COR-L47 (cell line): ENCODE results near the gene ZNF177.
"Not testable (repeated sequence)": the region's sequence is repeated elsewhere in the genome, so short reads cannot be mapped to it uniquely, and the experiment has no call there.

Experiments
- DNase-seq: peaks from one replicate; lab custom pipeline; 2025; lab: John Stamatoyannopoulos, UW

ZNF177 gene

DNA sequence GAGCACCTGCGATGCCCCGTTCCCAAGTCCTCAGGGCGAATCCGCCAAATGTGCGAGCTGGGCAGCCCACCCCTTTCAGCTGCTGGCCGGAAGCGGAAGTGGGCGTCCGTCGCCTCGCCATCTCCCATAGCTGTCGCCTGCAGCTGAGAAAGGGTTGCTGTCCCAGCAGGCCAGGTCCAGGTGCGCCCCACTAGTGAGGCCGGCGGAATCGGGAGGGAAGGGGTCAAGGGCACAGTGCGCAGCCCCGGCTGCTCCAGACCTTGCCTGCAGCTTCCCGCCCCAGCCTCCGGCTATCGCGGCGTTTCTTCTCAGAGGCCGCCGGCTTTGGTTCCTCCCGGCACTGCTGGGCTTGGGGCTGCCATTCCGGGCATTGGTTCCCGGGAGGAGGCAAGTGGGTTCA lies at the start of gene ZNF177:
TSS of gene ZNF177 (plus strand) at position 109 of the 400 bp plus-strand sequence. CDS start 15,299 bp downstream, outside the sequence.
- DNase-seq = no peak

- no peak for DNase-seq
Measured at GRCh38 chr19:9313756-9314155, 49.1 kb upstream of the ZNF177 start.

GRCh38 chr19:9321338-9321737 lies 41.5 kb upstream of the ZNF177 start:
- DNase-seq = no peak

DNA sequence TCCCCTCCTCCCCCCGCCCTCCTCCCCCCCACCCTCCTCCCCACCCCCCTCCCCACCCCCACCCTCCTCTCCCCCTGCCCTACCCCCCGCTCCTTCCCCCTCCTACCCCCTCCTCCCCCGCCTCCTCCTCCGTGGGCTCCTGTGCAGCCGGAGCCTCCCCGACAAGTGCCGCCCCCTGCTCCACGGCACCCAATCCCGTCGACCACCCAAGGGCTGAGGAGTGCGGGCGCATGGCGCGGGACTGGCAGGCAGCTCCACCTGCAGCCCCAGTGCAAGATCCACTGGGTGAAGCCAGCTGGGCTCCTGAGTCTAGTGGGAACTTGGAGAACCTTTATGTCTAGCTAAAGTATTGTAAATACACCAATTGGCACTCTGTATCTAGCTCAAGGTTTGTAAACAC lies 41.1 kb upstream of the ZNF177 start:
- not testable (repeated sequence) for DNase-seq

GRCh38 chr19:9322201-9322600 lies 40.6 kb upstream of the ZNF177 start:
- not testable (repeated sequence) for DNase-seq

- peak; percentile 81 for DNase-seq
Measured at GRCh38 chr19:9323557-9323918, 39.3 kb upstream of the ZNF177 start.

DNA sequence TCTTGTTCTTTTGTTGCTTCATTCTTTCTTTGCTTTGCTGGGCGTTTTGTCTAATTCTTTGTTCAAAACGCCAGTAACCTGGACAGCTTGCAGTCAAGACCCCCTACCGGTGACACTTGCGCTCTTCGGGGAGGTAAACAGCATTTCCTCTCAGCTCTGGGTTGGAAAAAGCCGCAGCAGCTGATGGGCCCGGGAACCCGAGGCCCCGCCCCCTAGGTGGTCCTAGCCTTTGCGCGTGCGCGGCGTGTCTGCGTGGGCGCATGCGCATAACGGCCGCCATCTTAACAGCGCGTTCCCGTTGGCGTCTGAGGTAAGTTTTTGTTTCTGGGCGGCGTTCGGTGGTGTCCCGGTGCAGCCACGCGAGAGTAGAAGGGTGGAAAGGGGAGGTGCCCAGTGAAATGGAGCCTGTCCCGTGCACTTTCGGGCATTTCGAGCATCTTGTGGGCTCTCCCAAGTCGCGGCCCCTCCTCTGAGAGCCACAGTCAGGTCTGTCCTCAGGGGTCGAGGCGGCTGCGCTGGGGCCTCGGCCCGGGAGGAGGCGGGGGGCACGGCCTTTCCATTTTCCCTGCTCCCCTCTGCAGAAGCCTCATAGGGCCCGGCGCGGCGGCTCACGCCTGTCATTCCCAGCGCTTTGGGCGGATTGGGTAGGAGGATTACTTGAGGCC lies 38.8 kb upstream of the ZNF177 start, which contains the start of gene ZNF559:
TSS of gene ZNF559 (plus strand) at position 261 of the 665 bp plus-strand sequence. CDS start 14,371 bp downstream, outside the sequence.
- DNase-seq = peak; percentile 92

DNA sequence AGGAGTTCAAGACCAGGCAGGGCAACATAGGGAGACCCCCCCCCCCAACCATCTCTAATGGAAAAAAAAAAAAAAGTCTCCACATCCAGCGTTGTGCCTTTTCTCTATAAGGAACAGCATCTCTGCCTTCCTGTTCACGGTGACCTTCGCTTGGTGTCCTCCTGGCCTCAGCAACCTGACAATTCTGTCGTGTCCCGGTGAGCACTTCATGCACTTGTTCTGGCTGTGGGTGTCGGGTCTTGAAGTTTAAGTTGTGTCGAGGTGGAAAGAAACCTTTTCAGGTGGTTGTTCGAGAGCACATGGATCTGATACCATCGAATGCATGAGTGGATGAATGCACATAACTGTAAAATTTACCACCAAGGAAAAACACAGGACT lies 38.2 kb upstream of the ZNF177 start:
- no peak for DNase-seq

DNA sequence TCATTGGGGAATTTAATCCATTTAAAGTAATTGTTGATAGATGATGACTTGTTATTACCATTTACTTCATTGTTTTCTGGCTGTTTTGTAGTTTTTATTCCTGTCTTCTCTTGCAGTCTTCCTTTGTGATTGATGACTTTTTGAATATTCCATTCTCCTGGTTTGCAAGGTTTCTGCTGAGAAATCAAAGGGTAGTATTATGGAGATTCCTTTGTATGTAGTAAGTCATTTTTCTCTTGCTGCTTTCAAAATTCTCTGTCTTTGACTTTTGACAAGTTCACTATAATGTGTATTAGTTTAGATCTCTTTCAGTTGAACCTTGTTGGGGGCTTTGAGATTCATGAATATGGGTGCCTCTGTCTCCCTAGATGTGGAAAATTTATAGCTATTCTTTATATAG lies 32.8 kb upstream of the ZNF177 start:
- no peak for DNase-seq

GRCh38 chr19:9342610-9343304 lies 20.1 kb upstream of the ZNF177 start:
- no peak for DNase-seq

GRCh38 chr19:9345005-9345404 lies 17.8 kb upstream of the ZNF177 start:
- no peak for DNase-seq

- DNase-seq = no peak
Measured at GRCh38 chr19:9348253-9348652, 14.6 kb upstream of the ZNF177 start.

DNA sequence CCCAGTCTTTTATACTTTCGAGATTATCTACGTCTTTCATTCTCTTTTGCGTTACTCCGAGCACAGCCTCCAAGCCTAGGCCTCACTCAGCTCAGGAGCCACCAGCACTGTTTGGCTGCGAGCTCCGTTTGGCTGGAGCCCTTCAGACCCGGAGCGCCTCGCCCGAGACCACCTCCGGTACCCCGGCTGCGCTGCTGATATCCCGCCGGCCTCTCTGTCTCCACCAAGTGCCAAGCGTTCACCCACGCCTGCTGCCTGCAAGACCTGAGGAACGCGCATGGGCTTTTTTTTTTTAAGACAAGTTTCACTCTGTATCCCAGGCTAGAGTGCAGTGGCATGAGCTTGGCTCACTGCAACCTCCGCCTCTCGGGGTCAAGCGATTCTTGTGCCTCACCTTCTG lies 14.1 kb upstream of the ZNF177 start:
- DNase-seq = no peak

DNA sequence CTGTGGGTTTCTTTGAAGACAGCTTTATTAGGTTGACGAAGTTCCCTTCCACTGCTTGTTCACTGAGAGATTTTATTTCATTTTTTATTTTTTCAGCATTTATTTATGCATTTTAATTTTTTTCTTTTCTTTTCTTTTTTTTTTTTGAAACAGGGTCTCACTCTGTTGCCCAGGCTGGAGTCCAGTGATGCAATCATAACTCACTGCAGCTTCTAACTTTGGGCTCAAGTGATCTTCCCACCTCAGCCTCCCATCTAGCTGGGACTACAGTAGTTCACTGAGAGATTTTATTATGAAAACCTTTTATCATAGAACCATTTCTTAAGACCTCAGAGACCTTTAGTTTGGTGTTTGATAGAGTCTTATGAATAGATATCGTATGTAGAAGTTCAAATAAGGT lies 10.3 kb upstream of the ZNF177 start:
- DNase-seq = no peak

- DNase-seq = no peak
Measured at GRCh38 chr19:9353011-9353410, 9.8 kb upstream of the ZNF177 start.

- DNase-seq = no peak
Measured at GRCh38 chr19:9354651-9355050, 8.2 kb upstream of the ZNF177 start.

DNA sequence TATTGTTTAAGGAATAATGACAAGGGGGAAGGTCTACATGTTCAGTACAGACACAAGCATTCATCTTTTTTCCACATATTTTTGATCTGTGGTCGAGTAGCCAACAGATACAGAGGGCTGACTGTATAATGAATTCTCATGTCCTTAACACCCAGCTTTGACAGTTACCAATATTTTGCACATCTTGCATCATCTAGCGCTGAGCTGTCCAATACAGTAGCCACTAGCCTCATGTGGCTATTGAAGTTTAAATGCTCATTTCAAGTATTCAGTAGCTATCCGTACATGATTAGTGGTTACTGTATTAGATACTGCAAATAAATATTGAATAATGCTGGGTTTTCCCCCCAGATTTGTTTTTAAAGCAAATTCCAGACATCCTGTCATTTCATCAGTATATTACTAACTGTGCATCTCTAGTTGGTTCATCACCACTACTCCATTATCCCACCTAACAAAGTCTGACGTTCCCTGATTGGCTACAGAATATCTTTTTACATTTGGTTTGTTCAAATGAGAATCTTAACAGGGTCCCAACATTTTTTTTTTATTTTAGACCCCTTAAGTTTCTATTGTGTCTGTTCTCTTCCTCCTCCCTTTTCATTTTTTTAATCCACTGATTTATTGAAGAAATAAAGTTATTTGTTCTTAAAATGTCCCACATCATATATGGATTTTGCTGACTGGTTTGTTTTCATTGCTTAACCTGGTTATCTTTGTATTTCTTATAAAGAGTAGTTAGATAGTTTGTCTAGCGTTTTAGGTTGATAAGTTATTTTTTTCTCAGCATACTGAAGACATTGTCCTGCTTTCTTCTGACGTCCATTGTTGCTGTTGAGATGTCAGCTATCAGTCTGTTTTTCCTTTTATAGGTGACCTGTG lies 8.2 kb downstream of the ZNF177 start:
- no peak for DNase-seq

GRCh38 chr19:9381361-9381785 lies 18.6 kb downstream of the ZNF177 start:
- no peak for DNase-seq

DNA sequence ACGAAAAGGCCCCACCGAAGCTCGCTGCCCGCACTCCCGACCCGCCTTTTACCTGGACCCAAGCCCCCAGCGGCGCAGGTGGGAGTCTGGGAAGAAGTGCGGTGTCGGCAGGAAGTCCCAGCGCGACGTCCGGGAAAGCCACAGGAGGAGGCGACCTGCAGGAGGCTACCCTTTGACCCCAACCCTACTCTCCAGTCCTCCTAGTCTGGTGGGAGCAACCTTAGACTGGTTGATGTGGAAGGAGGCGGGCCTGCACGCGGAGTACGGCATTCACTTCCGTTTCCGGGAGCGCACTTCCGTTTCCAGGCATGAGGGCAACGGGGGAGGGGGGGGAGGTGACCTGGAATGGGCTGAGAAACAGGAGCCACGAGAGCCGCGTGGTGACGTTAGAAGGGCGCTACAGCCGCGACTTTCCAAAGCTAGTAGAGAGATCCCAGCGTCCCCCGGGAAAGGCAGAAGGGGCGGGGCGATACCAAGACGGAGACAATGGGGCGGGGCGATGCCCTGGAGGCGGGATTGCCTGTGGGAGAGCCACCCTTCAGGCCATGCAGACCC lies 44.1 kb downstream of the ZNF177 start:
- DNase-seq = peak; percentile 79

- DNase-seq = no peak
Measured at GRCh38 chr19:9407827-9408226, 45.0 kb downstream of the ZNF177 start.

- DNase-seq = no peak
Measured at GRCh38 chr19:9413240-9413954, 50.6 kb downstream of the ZNF177 start.

- no peak for DNase-seq
Measured at GRCh38 chr19:9427941-9428340, 65.1 kb downstream of the ZNF177 start.
